PC-3 (cell line): Measurements from ENCODE around the gene PNMA8B.

Experiments used
- CTCF ChIP-seq: fragments of 300-600 bp; sonication (generic); conservative IDR thresholded peaks from 2 replicates; pipeline ENCODE4 v1.5.1; 2017; ENCODE audit warnings: antibody characterized with exemption, low read depth, mild to moderate bottlenecking, low read length
- EZH2 ChIP-seq: fragments of 300-600 bp; sonication (generic); IDR thresholded peaks from one replicate; pipeline ENCODE4 v1.6.1; 2017; ENCODE audit warnings: antibody characterized with exemption, mild to moderate bottlenecking, low read length; ENCODE audit not compliant: unreplicated experiment
- EZH2phosphoT487 ChIP-seq: fragments of 300-600 bp; sonication (generic); IDR thresholded peaks from 2 replicates; pipeline ENCODE4 v1.6.1; 2018; ENCODE audit warnings: mild to moderate bottlenecking, antibody characterized with exemption, low read length, borderline replicate concordance

- TF ChIP-seq CTCF (no peak), EZH2 (no peak), EZH2phosphoT487 (no peak)
Measured at GRCh38 chr19:46447824-46448223, 47.8 kb downstream of the PNMA8B start.
